ENCODE data around the gene ARHGAP8. TPM values are rescaled to one million over a fixed set of nuclear protein-coding genes. Genes with fewer than 3 reads are reported as not detected.

ARHGAP8 gene
- total and polyA plus RNA-seq, 2 experiments from 2014 or later, result 24.0 to 50.4 TPM

DNA sequence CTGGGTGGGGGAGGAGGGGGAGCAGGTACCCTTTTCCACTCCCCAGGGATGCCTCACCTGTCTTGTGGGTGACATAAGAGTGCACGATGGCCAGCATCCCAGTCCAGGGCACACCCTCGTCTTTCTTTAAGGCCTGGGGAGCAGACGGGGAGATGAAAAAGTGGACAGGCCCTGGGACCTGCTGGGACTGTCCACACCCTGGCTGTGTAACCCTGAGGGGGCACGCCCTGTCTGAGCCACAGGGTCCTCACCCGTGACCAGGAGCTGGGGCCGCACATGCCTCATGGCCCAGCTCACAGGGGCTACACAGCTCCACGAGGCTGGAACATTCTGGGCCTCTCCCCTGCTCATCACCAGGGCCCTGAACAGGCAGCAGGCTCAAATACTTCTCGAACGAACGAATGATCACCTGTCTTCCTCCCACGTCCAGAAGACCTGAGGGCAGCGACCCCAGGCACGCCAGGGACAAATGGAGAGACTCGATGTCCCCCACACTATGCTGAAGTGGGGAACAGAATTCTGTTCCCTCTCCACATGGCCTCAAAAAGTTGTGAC, 133.5 kb downstream of the ARHGAP8 start:
- H3K9me3 ChIP-seq (ENCODE audit: low read depth), result no peaks in the 10 kb centered on the region
- no peak overlapping the region for H3K4me2 ChIP-seq
- no peak for DNase-seq (ENCODE audit: low spot score)
- no peak overlapping the region for H2AFZ ChIP-seq
- H4K20me1 ChIP-seq (ENCODE audit: insufficient read depth, poor library complexity, severe bottlenecking), result no peaks in the 10 kb centered on the region
- WGBS (ENCODE audit: low lambda C conversion rate, missing lambda C conversion rate), result 97% methylated on average over 14 of the region's 14 CpGs
- TF ChIP-seq, protein P1, sequence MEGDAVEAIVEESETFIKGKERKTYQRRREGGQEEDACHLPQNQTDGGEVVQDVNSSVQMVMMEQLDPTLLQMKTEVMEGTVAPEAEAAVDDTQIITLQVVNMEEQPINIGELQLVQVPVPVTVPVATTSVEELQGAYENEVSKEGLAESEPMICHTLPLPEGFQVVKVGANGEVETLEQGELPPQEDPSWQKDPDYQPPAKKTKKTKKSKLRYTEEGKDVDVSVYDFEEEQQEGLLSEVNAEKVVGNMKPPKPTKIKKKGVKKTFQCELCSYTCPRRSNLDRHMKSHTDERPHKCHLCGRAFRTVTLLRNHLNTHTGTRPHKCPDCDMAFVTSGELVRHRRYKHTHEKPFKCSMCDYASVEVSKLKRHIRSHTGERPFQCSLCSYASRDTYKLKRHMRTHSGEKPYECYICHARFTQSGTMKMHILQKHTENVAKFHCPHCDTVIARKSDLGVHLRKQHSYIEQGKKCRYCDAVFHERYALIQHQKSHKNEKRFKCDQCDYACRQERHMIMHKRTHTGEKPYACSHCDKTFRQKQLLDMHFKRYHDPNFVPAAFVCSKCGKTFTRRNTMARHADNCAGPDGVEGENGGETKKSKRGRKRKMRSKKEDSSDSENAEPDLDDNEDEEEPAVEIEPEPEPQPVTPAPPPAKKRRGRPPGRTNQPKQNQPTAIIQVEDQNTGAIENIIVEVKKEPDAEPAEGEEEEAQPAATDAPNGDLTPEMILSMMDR (IDR thresholded peaks at IDR 0.05; ENCODE audit: poor library complexity), result no peak
- no peak for TF ChIP-seq EZH2phosphoT487 (IDR thresholded peaks at IDR 0.05; ENCODE audit: low read depth, severe bottlenecking, unreplicated experiment)
- no peak for TF ChIP-seq EZH2 (IDR thresholded peaks at IDR 0.05; ENCODE audit: borderline replicate concordance)
- no peak overlapping the region for H3K27ac ChIP-seq
- H3K9me2 ChIP-seq (replicated peaks; ENCODE audit: insufficient read depth), result no peaks in the 10 kb centered on the region
- H3K27me3 ChIP-seq, result no peaks in the 10 kb centered on the region
- no peaks in the 10 kb centered on the region for H3K79me2 ChIP-seq
- H3K36me3 ChIP-seq (replicated peaks; ENCODE audit: insufficient read depth, low read depth), result no peaks in the 10 kb centered on the region
- no peaks in the 10 kb centered on the region for H3K4me1 ChIP-seq (ENCODE audit: insufficient read depth)
- H3K4me3 ChIP-seq, result no peak overlapping the region

DNA sequence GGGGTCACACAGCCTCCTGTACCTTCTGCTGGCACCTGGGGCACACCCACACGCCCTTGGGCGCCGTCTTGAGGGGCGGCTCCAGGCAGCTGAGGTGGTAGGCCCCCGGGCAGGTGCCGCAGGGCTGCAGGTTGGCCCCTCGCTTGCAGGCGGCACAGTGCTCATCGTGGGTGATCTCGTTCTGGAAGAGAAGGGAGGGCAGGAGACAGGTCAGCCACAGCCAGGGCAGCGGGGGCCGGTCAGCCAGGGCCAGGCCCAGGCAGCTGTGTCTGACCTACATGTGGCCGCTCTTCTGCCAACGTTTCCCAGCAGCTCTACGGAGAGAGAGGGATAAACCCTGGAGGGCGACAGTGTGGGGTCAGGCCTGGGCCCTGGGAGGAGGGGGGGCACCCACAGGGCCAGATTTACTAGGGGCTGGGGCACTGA, 135.6 kb downstream of the ARHGAP8 start:
- 95% methylated on average over 16 of the region's 16 CpGs for WGBS (ENCODE audit: low lambda C conversion rate, missing lambda C conversion rate)
- no peaks in the 10 kb centered on the region for H3K9me2 ChIP-seq (replicated peaks; ENCODE audit: insufficient read depth)
- H3K9me3 ChIP-seq (ENCODE audit: low read depth), result no peaks in the 10 kb centered on the region
- H3K27me3 ChIP-seq, result no peaks in the 10 kb centered on the region
- no peaks in the 10 kb centered on the region for H4K20me1 ChIP-seq (ENCODE audit: insufficient read depth, poor library complexity, severe bottlenecking)
- no peaks in the 10 kb centered on the region for H3K79me2 ChIP-seq
- no peak overlapping the region for H3K27ac ChIP-seq
- no peak overlapping the region for H2AFZ ChIP-seq
- TF ChIP-seq, protein P1 (IDR thresholded peaks at IDR 0.05; ENCODE audit: poor library complexity), result no peak
- TF ChIP-seq EZH2 (IDR thresholded peaks at IDR 0.05; ENCODE audit: borderline replicate concordance) (no peak), EZH2phosphoT487 (IDR thresholded peaks at IDR 0.05; ENCODE audit: low read depth, severe bottlenecking, unreplicated experiment) (no peak)
- H3K4me2 ChIP-seq, result no peak overlapping the region
- H3K4me3 ChIP-seq, result no peak overlapping the region
- no peaks in the 10 kb centered on the region for H3K4me1 ChIP-seq (ENCODE audit: insufficient read depth)
- DNase-seq (ENCODE audit: low spot score), result no peak
- H3K36me3 ChIP-seq (replicated peaks; ENCODE audit: insufficient read depth, low read depth), result no peaks in the 10 kb centered on the region

DNA sequence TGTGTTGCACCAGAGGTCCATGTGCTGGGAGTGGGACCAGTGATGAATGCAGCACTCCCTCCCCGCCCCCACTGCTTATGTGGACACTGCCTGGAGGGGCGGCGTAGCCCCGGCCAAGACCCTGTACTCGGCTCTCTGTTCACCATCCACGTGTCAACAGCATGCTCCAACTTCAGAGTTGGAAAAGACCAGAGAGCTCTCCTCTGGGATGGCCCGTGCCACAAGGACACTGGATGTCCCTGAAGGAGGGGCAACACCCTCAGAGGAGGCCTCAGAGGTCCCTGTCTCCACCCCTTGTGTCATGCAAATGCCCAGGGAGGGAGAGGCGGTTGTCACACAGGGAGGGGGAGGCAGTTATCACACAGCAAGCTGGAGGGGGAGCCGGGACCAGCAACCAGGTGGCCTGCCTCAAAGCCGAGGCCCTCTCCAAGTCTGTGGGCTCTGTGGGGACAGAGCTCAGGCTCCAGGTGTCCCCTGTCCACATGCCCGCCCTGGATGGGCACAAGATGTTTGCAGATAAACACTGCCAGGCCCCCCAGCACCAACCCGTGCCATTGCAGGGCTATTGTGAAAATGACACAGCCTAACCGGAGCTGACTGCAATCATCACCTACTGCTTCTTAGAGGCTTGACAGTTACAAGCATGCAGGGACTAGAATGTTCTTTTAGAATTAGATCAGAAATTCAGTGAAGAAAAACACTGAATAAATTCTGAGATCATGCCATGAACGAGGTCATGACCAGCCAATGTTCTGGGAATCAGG, 136.3 kb downstream of the ARHGAP8 start:
- no peaks in the 10 kb centered on the region for H4K20me1 ChIP-seq (ENCODE audit: insufficient read depth, poor library complexity, severe bottlenecking)
- no peaks in the 10 kb centered on the region for H3K9me2 ChIP-seq (replicated peaks; ENCODE audit: insufficient read depth)
- H3K4me2 ChIP-seq, result no peak overlapping the region
- DNase-seq (ENCODE audit: low spot score), result no peak
- H3K4me3 ChIP-seq, result no peak overlapping the region
- TF ChIP-seq EZH2phosphoT487 (IDR thresholded peaks at IDR 0.05; ENCODE audit: low read depth, severe bottlenecking, unreplicated experiment), result no peak
- TF ChIP-seq, protein P1 (IDR thresholded peaks at IDR 0.05; ENCODE audit: poor library complexity), result no peak
- no peak for TF ChIP-seq EZH2 (IDR thresholded peaks at IDR 0.05; ENCODE audit: borderline replicate concordance)
- H3K27me3 ChIP-seq, result no peaks in the 10 kb centered on the region
- H3K79me2 ChIP-seq, result no peaks in the 10 kb centered on the region
- WGBS (ENCODE audit: low lambda C conversion rate, missing lambda C conversion rate), result 86% methylated on average over 14 of the region's 14 CpGs
- H2AFZ ChIP-seq, result no peak overlapping the region
- no peak overlapping the region for H3K27ac ChIP-seq
- H3K9me3 ChIP-seq (ENCODE audit: low read depth), result no peaks in the 10 kb centered on the region
- no peaks in the 10 kb centered on the region for H3K36me3 ChIP-seq (replicated peaks; ENCODE audit: insufficient read depth, low read depth)
- H3K4me1 ChIP-seq (ENCODE audit: insufficient read depth), result no peaks in the 10 kb centered on the region

Measured in hepatocyte (in vitro differentiated cells).